B cell (primary cell): ENCODE results near the gene ATP8B3. TPM values are rescaled to one million over a fixed set of nuclear protein-coding genes. Genes with fewer than 3 reads are reported as not detected.
A peak's percentile ranks its signal among the peaks of the same experiment; 100 is the strongest.

ENCODE experiments used
- ATAC-seq: fragments of 200-7000 bp; cut with Tn5 transposase; one replicate; pipeline ENCODE4 v1.10.0; 2021; ENCODE audit warnings: low read depth, mild to moderate bottlenecking, moderate number of reproducible peaks, moderate library complexity
- CTCF ChIA-PET: fragments of 350-600 bp; sonication (Branson Sonifier 250); formaldehyde crosslinking; loops from one replicate; lab custom pipeline; 2021; ENCODE audit warnings: antibody characterized with exemption, inconsistent platforms; lab: Charles Lee
- POLR2A ChIA-PET: fragments of 350-600 bp; sonication (Branson Sonifier 250); formaldehyde crosslinking; loops from one replicate; lab custom pipeline; 2021; ENCODE audit warnings: antibody characterized with exemption; lab: Charles Lee
- DNase-seq: peaks from one replicate; pipeline ENCODE4 v3.0.0; 2013
- H2AFZ ChIP-seq: 2 replicates; pipeline ENCODE4 v1.6.1; 2012; ENCODE audit warnings: mild to moderate bottlenecking, low read depth, low read length; ENCODE audit not compliant: insufficient read depth, poor library complexity, severe bottlenecking
- H3K27ac ChIP-seq, 2 donors: 1 replicate in 1 of 2; 2 replicates in 1 of 2; pipeline ENCODE4 v1.5.1; 2012 to 2013; ENCODE audit warnings: low read length in 2 of 2, mild to moderate bottlenecking in 2 of 2, moderate library complexity in 1 of 2
- H3K27me3 ChIP-seq, 4 experiments: fragments of 200-600 bp in 1 of 4; sonication (generic) in 1 of 4; replicated peaks in 1 of 4; 1 replicate in 2 of 4; 2 replicates in 2 of 4; pipeline versions ENCODE4 v1.6.1 to v1.7.0; 2013 to 2016; ENCODE audit warnings: low read length in 3 of 4, mild to moderate bottlenecking in 2 of 4, mixed read lengths in 1 of 4, moderate library complexity in 1 of 4; ENCODE audit not compliant: insufficient read depth in 4 of 4, control insufficient read depth in 3 of 4; ENCODE audit errors: control extremely low read depth in 1 of 4
- H3K36me3 ChIP-seq, 2 experiments: replicated peaks in 1 of 2; 1 replicate in 1 of 2; 2 replicates in 1 of 2; pipeline versions ENCODE4 v1.6.1 to v1.7.1; 2013; ENCODE audit warnings: low read length in 1 of 2; ENCODE audit not compliant: insufficient read depth in 2 of 2, control insufficient read depth in 1 of 2; ENCODE audit errors: control extremely low read depth in 1 of 2, extremely low read depth in 1 of 2
- H3K4me1 ChIP-seq, 2 donors: fragments of 200-600 bp in 1 of 2; sonication (generic) in 1 of 2; 1 replicate in 1 of 2; 2 replicates in 1 of 2; pipeline versions ENCODE4 v1.5.1 to v1.6.1; 2013 to 2017; ENCODE audit warnings: low read length in 2 of 2; ENCODE audit not compliant: control insufficient read depth in 2 of 2, insufficient read depth in 2 of 2
- H3K4me2 ChIP-seq: replicated peaks from 2 replicates; pipeline ENCODE3; 2012; ENCODE audit warnings: mild to moderate bottlenecking, low read depth, low read length; ENCODE audit not compliant: poor library complexity, severe bottlenecking
- H3K4me3 ChIP-seq, 5 experiments: fragments of 200-600 bp in 1 of 5; sonication (generic) in 1 of 5; 1 replicate in 3 of 5; 2 replicates in 2 of 5; pipeline versions ENCODE4 v1.5.1 to v1.7.0; 2011 to 2016; ENCODE audit warnings: low read length in 4 of 5, mild to moderate bottlenecking in 4 of 5, low read depth in 2 of 5, control low read depth in 1 of 5, moderate library complexity in 1 of 5; ENCODE audit not compliant: insufficient read depth in 1 of 5; ENCODE audit errors: control extremely low read depth in 1 of 5, extremely low read depth in 1 of 5
- H3K79me2 ChIP-seq: fragments of 200-600 bp; sonication (generic); one replicate; pipeline ENCODE4 v1.6.0; 2016; ENCODE audit warnings: low read length; ENCODE audit not compliant: control insufficient read depth, insufficient read depth
- H3K9ac ChIP-seq: fragments of 200-600 bp; sonication (generic); 2 replicates; pipeline ENCODE4 v1.6.1; 2017; ENCODE audit warnings: mild to moderate bottlenecking, low read length, moderate library complexity
- H3K9me3 ChIP-seq, 3 donors: one replicate each; pipeline versions ENCODE4 v1.6.1 to v1.7.1; 2013; ENCODE audit warnings: low read length in 2 of 3; ENCODE audit not compliant: control insufficient read depth in 2 of 3, insufficient read depth in 1 of 3; ENCODE audit errors: control extremely low read depth in 1 of 3
- H4K20me1 ChIP-seq: 2 replicates; pipeline ENCODE4 v1.6.0; 2012; ENCODE audit warnings: mild to moderate bottlenecking, low read length; ENCODE audit not compliant: insufficient read depth, control insufficient read depth, poor library complexity, severe bottlenecking
- H3K27ac Mint-ChIP-seq: one replicate; pipeline ENCODE4 v1.8.0; 2021; ENCODE audit warnings: mixed read lengths
- H3K27me3 Mint-ChIP-seq: one replicate; pipeline ENCODE4 v1.8.0; 2021; ENCODE audit warnings: mixed read lengths
- H3K4me1 Mint-ChIP-seq: one replicate; pipeline ENCODE4 v1.8.0; 2021; ENCODE audit warnings: mixed read lengths
- H3K4me3 Mint-ChIP-seq: one replicate; pipeline ENCODE4 v1.8.0; 2021; ENCODE audit warnings: mixed read lengths
- H3K9me3 Mint-ChIP-seq: one replicate; pipeline ENCODE4 v1.8.0; 2022; ENCODE audit warnings: mixed read lengths; ENCODE audit not compliant: insufficient read depth
- EZH2 ChIP-seq: IDR thresholded peaks from 2 replicates; pipeline ENCODE4 v1.6.1; 2012; ENCODE audit warnings: borderline replicate concordance, low read depth, mild to moderate bottlenecking, moderate library complexity, low read length; ENCODE audit not compliant: insufficient read depth, poor library complexity, severe bottlenecking
- WGBS: methylation state at CpG from one replicate; pipeline ENCODE4 v1.1.5; 2013; ENCODE audit warnings: missing lambda C conversion rate; ENCODE audit not compliant: insufficient coverage; 5-methylcytosine and 5-hydroxymethylcytosine counted together
- intact Hi-C: fragments of 100-400 bp; cut with micrococcal nuclease; formaldehyde crosslinking; loops from one replicate; pipeline ENCODE4 v1.10.0; 2022
- polyA plus RNA-seq: library from polyadenylated mRNA; depleted of rRNA; stranded (reverse); fragments of >200 nt; gene quantifications from 2 replicates; pipeline ENCODE4 v1.2.3, GENCODE V29; 2012
- total RNA-seq, 2 donors: library from RNA; stranded (reverse); fragments of 120-200 nt in 1 of 2; gene quantifications; 1 replicate in 1 of 2; 2 replicates in 1 of 2; pipeline versions ENCODE4 v1.2.3 to v1.2.4, GENCODE V29; 2013 to 2022
- TF ChIP-seq, protein P1 (sequence below): fragments of 200-600 bp; IDR thresholded peaks from one replicate; pipeline ENCODE4 v1.8.0; 2022; ENCODE audit warnings: antibody characterized with exemption, mild to moderate bottlenecking

The ATP8B3 gene
- total and polyA plus RNA-seq, 2 donors (not counting 1 experiment from before 2014, with no cell fraction given) = 0.89 to 5.1 TPM

DNA sequence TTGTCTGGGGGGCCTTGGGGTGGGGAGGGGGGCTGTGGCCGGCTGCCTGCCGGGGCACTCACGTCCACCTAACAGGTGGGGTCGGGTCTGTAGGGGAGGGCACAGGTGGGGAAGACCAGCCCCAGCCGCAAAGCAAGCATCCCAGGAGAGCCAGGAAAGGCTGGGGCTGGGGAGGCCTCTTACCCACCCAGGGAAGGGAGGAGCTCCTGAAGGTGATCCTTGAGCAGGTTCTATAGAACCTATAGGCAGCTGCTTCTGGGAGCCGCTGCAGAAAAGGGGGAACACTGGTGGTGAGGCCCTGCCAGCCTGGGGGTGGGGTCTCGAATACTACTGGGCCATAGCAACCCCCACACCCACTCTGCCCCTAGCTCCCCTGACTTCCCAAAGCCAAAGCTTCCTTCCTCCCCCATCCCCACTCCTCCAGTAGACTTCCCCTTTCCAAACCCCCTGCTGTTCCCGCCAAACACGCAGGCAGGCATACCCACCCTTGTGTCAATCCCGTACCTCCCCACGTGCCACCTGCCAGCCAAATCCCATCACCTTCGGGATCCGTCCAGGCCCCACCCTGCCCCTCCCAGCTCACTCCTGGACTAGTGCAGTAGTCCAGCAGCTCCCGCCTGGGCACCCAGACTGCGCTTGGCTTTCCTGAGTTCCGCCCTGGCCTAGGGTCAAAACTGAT, 45.7 kb upstream of the ATP8B3 start:
- CTCF ChIA-PET = interaction anchor here (1.4 kb wide), 1 partner anchor 9 kb away, joined by 4 read pairs; no protein-coding TSS in a partner anchor
- H3K9ac ChIP-seq = peak overlapping the region; percentile 74
- peak; percentile 42 for DNase-seq

More for the DNA sequence above, 45.7 kb upstream of the ATP8B3 start:
- TF ChIP-seq EZH2 = no peak
- TF ChIP-seq, protein P1, sequence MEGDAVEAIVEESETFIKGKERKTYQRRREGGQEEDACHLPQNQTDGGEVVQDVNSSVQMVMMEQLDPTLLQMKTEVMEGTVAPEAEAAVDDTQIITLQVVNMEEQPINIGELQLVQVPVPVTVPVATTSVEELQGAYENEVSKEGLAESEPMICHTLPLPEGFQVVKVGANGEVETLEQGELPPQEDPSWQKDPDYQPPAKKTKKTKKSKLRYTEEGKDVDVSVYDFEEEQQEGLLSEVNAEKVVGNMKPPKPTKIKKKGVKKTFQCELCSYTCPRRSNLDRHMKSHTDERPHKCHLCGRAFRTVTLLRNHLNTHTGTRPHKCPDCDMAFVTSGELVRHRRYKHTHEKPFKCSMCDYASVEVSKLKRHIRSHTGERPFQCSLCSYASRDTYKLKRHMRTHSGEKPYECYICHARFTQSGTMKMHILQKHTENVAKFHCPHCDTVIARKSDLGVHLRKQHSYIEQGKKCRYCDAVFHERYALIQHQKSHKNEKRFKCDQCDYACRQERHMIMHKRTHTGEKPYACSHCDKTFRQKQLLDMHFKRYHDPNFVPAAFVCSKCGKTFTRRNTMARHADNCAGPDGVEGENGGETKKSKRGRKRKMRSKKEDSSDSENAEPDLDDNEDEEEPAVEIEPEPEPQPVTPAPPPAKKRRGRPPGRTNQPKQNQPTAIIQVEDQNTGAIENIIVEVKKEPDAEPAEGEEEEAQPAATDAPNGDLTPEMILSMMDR = no peak
- peak overlapping the region; percentile 85 for H3K27ac Mint-ChIP-seq
- Histone ChIP-seq H3K4me3 (peak overlapping the region in 2 of 5 experiments; percentile 25 to 70), H3K36me3 (peaks cover 0 to 4% of the 10 kb centered on the region in 2 experiments), H3K9me3 (no peaks in the 10 kb centered on the region), H3K27me3 (no peaks in the 10 kb centered on the region), H3K27ac (peak overlapping the region; percentile 61 to 79), H2AFZ (no peak overlapping the region), H3K4me2 (peak overlapping the region; percentile 97), H3K79me2 (peaks cover 80% of the 10 kb centered on the region), H3K4me1 (peaks cover 64 to 86% of the 10 kb centered on the region in 2 donors), H4K20me1 (peaks cover 93% of the 10 kb centered on the region)
- no peaks in the 10 kb centered on the region for H3K9me3 Mint-ChIP-seq
- H3K27me3 Mint-ChIP-seq = no peaks in the 10 kb centered on the region
- intact Hi-C loops = no loop called here
- H3K4me1 Mint-ChIP-seq = peaks cover 69% of the 10 kb centered on the region
- 36% methylated on average over 13 of the region's 16 CpGs for WGBS
- POLR2A ChIA-PET = interaction anchor here (0.6 to 1.9 kb wide), 4 partner anchors 9 to 764 kb away, joined by 3 to 6 read pairs (median 5); partner anchors contain the start of gene REXO1
- ATAC-seq = no peak
- peak overlapping the region; percentile 68 for H3K4me3 Mint-ChIP-seq
